H9 (cell line): ENCODE measurements around the gene TLK1. TPM values are rescaled to one million over a fixed set of nuclear protein-coding genes. Genes with fewer than 3 reads are reported as not detected.

ENCODE experiments used
- DNase-seq: peaks from one replicate; pipeline ENCODE4 v3.0.0-alpha.2; 2017
- H2AFZ ChIP-seq: one replicate; pipeline ENCODE4 v1.6.1; 2013; ENCODE audit warnings: mild to moderate bottlenecking, low read length, control low read depth, moderate library complexity
- H2AK5ac ChIP-seq: 2 replicates; pipeline ENCODE4 v1.6.1; 2013; ENCODE audit warnings: low read length, control low read depth, mixed read lengths; ENCODE audit not compliant: insufficient read length
- H2BK120ac ChIP-seq: one replicate; pipeline ENCODE4 v1.6.1; 2013; ENCODE audit warnings: low read depth, mild to moderate bottlenecking, low read length, control low read depth, inconsistent platforms; ENCODE audit not compliant: poor library complexity, severe bottlenecking
- H2BK12ac ChIP-seq: 2 replicates; pipeline ENCODE4 v1.6.1; 2013; ENCODE audit warnings: low read length, control low read depth, mixed read lengths, low read depth; ENCODE audit not compliant: insufficient read length
- H2BK15ac ChIP-seq: 2 replicates; pipeline ENCODE4 v1.6.1; 2013; ENCODE audit warnings: low read depth, low read length, control low read depth
- H2BK20ac ChIP-seq: one replicate; pipeline ENCODE4 v1.6.1; 2013; ENCODE audit warnings: low read depth, mild to moderate bottlenecking, low read length, control low read depth, inconsistent platforms; ENCODE audit not compliant: poor library complexity, severe bottlenecking
- H2BK5ac ChIP-seq: 2 replicates; pipeline ENCODE4 v1.6.1; 2013; ENCODE audit warnings: low read length, control low read depth, mixed read lengths; ENCODE audit not compliant: insufficient read length
- H3K14ac ChIP-seq: 2 replicates; pipeline ENCODE4 v1.6.1; 2013; ENCODE audit warnings: low read length, control low read depth; ENCODE audit not compliant: insufficient read depth
- H3K18ac ChIP-seq: 2 replicates; pipeline ENCODE4 v1.6.1; 2013; ENCODE audit warnings: low read depth, mild to moderate bottlenecking, mixed read lengths, low read length, control low read depth; ENCODE audit not compliant: insufficient read length
- H3K23ac ChIP-seq: 2 replicates; pipeline ENCODE4 v1.6.1; 2013; ENCODE audit warnings: low read length, control low read depth, mixed read lengths, low read depth; ENCODE audit not compliant: insufficient read length
- H3K23me2 ChIP-seq: 2 replicates; pipeline ENCODE4 v1.6.1; 2013; ENCODE audit warnings: low read depth, mild to moderate bottlenecking, mixed read lengths, low read length, control low read depth; ENCODE audit not compliant: insufficient read length, poor library complexity, severe bottlenecking
- H3K27ac ChIP-seq: 2 replicates; pipeline ENCODE4 v1.5.1; 2013; ENCODE audit warnings: low read length, control low read depth, mixed read lengths, low read depth; ENCODE audit not compliant: insufficient read length
- H3K27me3 ChIP-seq: 2 replicates; pipeline ENCODE4 v1.6.1; 2013; ENCODE audit warnings: low read length, control low read depth, inconsistent platforms; ENCODE audit not compliant: insufficient read depth
- H3K4ac ChIP-seq: 2 replicates; pipeline ENCODE4 v1.6.1; 2013; ENCODE audit warnings: low read depth, mild to moderate bottlenecking, control low read depth, inconsistent platforms, low read length, moderate library complexity
- H3K4me1 ChIP-seq: 2 replicates; pipeline ENCODE4 v1.6.1; 2013; ENCODE audit warnings: low read length, control low read depth, inconsistent platforms; ENCODE audit not compliant: insufficient read depth
- H3K4me2 ChIP-seq: 2 replicates; pipeline ENCODE4 v1.6.1; 2013; ENCODE audit warnings: low read length, control low read depth, mixed read lengths; ENCODE audit not compliant: insufficient read length, insufficient read depth
- H3K56ac ChIP-seq: 2 replicates; pipeline ENCODE4 v1.6.1; 2013; ENCODE audit warnings: low read depth, mild to moderate bottlenecking, mixed read lengths, low read length, control low read depth; ENCODE audit not compliant: insufficient read length
- H3K79me1 ChIP-seq: 2 replicates; pipeline ENCODE4 v1.6.1; 2013; ENCODE audit warnings: low read depth, mild to moderate bottlenecking, moderate library complexity, low read length, control low read depth, inconsistent platforms; ENCODE audit not compliant: insufficient read depth, poor library complexity, severe bottlenecking
- H3K79me2 ChIP-seq: 2 replicates; pipeline ENCODE4 v1.6.1; 2013; ENCODE audit warnings: low read length, control low read depth, inconsistent platforms; ENCODE audit not compliant: insufficient read depth
- H3K9ac ChIP-seq: 2 replicates; pipeline ENCODE4 v1.6.1; 2013; ENCODE audit warnings: low read length, control low read depth, mixed read lengths; ENCODE audit not compliant: insufficient read length; ENCODE audit errors: extremely low read depth
- H3K9me3 ChIP-seq: one replicate; pipeline ENCODE4 v1.6.1; 2013; ENCODE audit warnings: low read depth, low read length, inconsistent platforms; ENCODE audit not compliant: control insufficient read depth
- H3T11ph ChIP-seq: one replicate; pipeline ENCODE4 v1.6.1; 2013; ENCODE audit warnings: mild to moderate bottlenecking, low read length, control low read depth, inconsistent platforms
- H4K20me1 ChIP-seq: one replicate; pipeline ENCODE4 v1.6.1; 2013; ENCODE audit not compliant: control insufficient read depth, insufficient read length, insufficient read depth
- H4K5ac ChIP-seq: 2 replicates; pipeline ENCODE4 v1.6.1; 2013; ENCODE audit warnings: low read depth, mild to moderate bottlenecking, mixed read lengths, low read length, control low read depth; ENCODE audit not compliant: insufficient read length
- H4K8ac ChIP-seq: replicated peaks from 2 replicates; pipeline ENCODE4 v1.6.1; 2013; ENCODE audit warnings: low read length, control low read depth, mixed read lengths, low read depth; ENCODE audit not compliant: insufficient read length
- H4K91ac ChIP-seq: 2 replicates; pipeline ENCODE4 v1.6.1; 2013; ENCODE audit warnings: low read depth, mild to moderate bottlenecking, moderate library complexity, mixed read lengths, low read length, control low read depth; ENCODE audit not compliant: insufficient read length
- H3K27ac Mint-ChIP-seq, 3 experiments: 2 replicates in 2 of 3; 3 replicates in 1 of 3; pipeline ENCODE4 v1.8.0; 2020 to 2021; ENCODE audit warnings: mixed read lengths in 3 of 3, mild to moderate bottlenecking in 1 of 3, moderate library complexity in 1 of 3
- H3K27me3 Mint-ChIP-seq: 2 replicates; pipeline ENCODE4 v1.8.0; 2021; ENCODE audit warnings: low read depth, mild to moderate bottlenecking, moderate library complexity, mixed read lengths
- H3K36me3 Mint-ChIP-seq, 3 experiments: 2 replicates in 2 of 3; 3 replicates in 1 of 3; pipeline ENCODE4 v1.8.0; 2020 to 2021; ENCODE audit warnings: low read depth in 3 of 3, mixed read lengths in 3 of 3; ENCODE audit not compliant: insufficient read depth in 1 of 3
- H3K4me1 Mint-ChIP-seq, 2 experiments: 2 replicates each; pipeline ENCODE4 v1.8.0; 2020; ENCODE audit warnings: mixed read lengths in 2 of 2
- H3K4me3 Mint-ChIP-seq, 2 experiments: 2 replicates in 1 of 2; 3 replicates in 1 of 2; pipeline ENCODE4 v1.8.0; 2020 to 2021; ENCODE audit warnings: mild to moderate bottlenecking in 2 of 2, mixed read lengths in 2 of 2, moderate library complexity in 1 of 2
- H3K9me3 Mint-ChIP-seq, 2 experiments: 2 replicates in 1 of 2; 3 replicates in 1 of 2; pipeline ENCODE4 v1.8.0; 2020; ENCODE audit warnings: mild to moderate bottlenecking in 2 of 2, mixed read lengths in 2 of 2, moderate library complexity in 1 of 2
- WGBS: extraction: QIAGEN DNeasy Blood & Tissue Kit; methylation state at CpG from one replicate; pipeline ENCODE4 v1.1.7; 2013; ENCODE audit warnings: missing lambda C conversion rate, low lambda C conversion rate, mixed read lengths; ENCODE audit not compliant: insufficient read length; ENCODE audit errors: extremely low coverage; 5-methylcytosine and 5-hydroxymethylcytosine counted together
- total RNA-seq: library from RNA; stranded (reverse); gene quantifications from 2 replicates; pipeline ENCODE4 v1.2.1, GENCODE V29; 2021
- TF ChIP-seq, protein P1 (sequence below): fragments of 200-600 bp; sonication (generic); conservative IDR thresholded peaks from 3 replicates; pipeline ENCODE4 v1.8.0; 2021; ENCODE audit warnings: antibody characterized with exemption, mild to moderate bottlenecking

Gene TLK1
- total RNA-seq, 1 experiment from 2014 or later, result 112 TPM

DNA sequence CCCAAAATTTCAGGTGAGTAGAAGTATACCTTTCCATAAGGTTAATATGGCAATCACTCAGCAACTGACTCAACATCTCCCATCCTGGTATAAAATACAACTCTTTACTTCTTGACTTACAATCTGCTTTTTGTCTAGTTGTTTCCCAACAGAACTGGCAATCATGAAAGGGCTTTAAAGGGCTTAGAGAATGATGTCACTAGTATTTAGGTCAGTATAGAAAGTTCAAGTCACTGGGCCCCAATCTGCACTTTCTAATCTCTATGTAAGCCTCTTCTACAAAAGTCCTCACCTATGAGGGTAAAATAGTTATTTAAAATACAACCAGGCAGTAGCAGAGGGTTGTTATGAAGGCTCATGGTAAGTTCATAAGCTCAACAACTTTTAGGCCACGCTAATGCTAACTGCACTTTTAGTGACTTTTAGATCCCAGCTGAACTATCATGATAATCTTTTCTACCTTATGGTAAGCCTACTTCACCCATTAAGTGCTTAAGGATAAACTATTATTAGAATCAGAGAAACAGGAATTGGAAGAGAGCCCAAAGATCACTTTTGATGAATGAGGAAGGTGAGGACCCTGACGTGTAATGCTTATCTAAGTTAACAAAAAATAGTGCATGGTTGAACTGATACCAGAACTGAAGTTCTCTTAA, 152.0 kb downstream of the TLK1 start:
- Histone ChIP-seq H4K5ac (no peak overlapping the region), H3K23me2 (no peaks in the 10 kb centered on the region), H2BK15ac (no peak overlapping the region), H3K79me1 (no peaks in the 10 kb centered on the region), H4K20me1 (no peaks in the 10 kb centered on the region), H3K27ac (no peak overlapping the region), H3K9me3 (no peaks in the 10 kb centered on the region), H3K14ac (no peak overlapping the region), H3K27me3 (no peaks in the 10 kb centered on the region), H3K56ac (no peak overlapping the region), H2AK5ac (no peak overlapping the region), H3K9ac (no peak overlapping the region), H4K8ac (no peak overlapping the region), H3T11ph (no peak overlapping the region), H2BK5ac (no peak overlapping the region), H4K91ac (no peak overlapping the region), H2BK120ac (no peak overlapping the region), H2AFZ (no peak overlapping the region), H3K4ac (no peak overlapping the region), H3K4me2 (no peak overlapping the region), H3K18ac (no peak overlapping the region), H2BK20ac (no peak overlapping the region), H3K23ac (no peak overlapping the region), H3K79me2 (no peaks in the 10 kb centered on the region), H3K4me1 (no peaks in the 10 kb centered on the region), H2BK12ac (no peak overlapping the region)
- Mint-ChIP-seq H3K27ac (peak overlapping the region in 1 of 3 experiments; percentile 56; a peak in 2 of 7 replicates), H3K4me1 (no peaks in the 10 kb centered on the region), H3K9me3 (no peaks in the 10 kb centered on the region), H3K36me3 (peaks cover 22 to 60% (median 55%) of the 10 kb centered on the region in 3 experiments; a peak in 6 of 7 replicates), H3K4me3 (no peak overlapping the region), H3K27me3 (no peaks in the 10 kb centered on the region)
- no peak for DNase-seq
- no CpG with 5 or more reads among the region's 2 CpGs for WGBS
- TF ChIP-seq, protein P1, sequence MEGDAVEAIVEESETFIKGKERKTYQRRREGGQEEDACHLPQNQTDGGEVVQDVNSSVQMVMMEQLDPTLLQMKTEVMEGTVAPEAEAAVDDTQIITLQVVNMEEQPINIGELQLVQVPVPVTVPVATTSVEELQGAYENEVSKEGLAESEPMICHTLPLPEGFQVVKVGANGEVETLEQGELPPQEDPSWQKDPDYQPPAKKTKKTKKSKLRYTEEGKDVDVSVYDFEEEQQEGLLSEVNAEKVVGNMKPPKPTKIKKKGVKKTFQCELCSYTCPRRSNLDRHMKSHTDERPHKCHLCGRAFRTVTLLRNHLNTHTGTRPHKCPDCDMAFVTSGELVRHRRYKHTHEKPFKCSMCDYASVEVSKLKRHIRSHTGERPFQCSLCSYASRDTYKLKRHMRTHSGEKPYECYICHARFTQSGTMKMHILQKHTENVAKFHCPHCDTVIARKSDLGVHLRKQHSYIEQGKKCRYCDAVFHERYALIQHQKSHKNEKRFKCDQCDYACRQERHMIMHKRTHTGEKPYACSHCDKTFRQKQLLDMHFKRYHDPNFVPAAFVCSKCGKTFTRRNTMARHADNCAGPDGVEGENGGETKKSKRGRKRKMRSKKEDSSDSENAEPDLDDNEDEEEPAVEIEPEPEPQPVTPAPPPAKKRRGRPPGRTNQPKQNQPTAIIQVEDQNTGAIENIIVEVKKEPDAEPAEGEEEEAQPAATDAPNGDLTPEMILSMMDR, result no peak
